H54 (cell line): ENCODE measurements around the gene GABRD.

ENCODE experiments used
- DNase-seq: peaks from one replicate; pipeline ENCODE4 v3.0.0; 2011; ENCODE audit warnings: low spot score, mixed read lengths; ENCODE audit not compliant: insufficient read length
- FAIRE-seq: peaks from 3 replicates; lab custom pipeline; 2011; peaks lifted over from hg19 to GRCh38; lab: Jason Lieb, UNC
- POLR2A ChIP-seq: IDR thresholded peaks from 2 replicates; pipeline ENCODE4 v1.6.1; 2011; ENCODE audit warnings: low read depth, mild to moderate bottlenecking, low read length

GABRD gene

GRCh38 chr1:2070800-2071530, 51.8 kb downstream of the GABRD start:
- FAIRE-seq (no peak), DNase-seq (no peak)
- no peak for TF ChIP-seq POLR2A

DNA sequence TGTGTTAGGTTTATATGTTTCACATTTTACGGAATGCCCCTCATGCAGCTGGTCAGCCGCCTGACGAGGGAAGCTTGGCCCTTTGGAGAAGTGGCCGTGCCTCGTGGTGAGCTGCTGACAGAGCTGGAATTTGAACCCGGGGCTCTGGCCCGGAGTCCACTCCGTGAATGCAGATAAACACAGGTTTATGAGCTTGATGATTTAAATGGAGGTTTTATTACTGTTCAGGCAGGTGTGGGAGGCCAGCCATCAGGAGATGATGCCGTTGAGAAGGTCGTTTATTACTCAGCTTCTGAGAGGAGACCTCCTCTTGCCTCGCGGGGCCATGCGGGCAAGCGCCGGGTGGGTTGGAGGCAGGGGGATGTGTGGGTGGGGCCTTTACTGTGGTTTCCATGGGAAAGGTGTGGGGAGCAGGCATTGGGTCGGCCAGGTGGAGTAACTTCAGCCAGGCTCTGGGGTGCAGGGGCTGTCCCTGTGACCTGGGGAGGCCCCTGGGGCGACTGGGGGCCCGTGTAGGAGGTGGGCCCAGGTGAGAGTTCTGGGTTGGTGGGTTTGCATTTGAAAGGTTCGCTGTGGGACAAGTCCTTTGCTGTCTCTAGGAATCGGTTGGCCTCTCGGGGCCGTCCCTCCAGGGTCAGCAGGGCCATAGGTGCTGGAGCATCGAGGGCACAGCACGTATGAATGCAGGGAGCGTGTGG, 53.1 kb downstream of the GABRD start:
- TF ChIP-seq POLR2A, result no peak
- DNase-seq (no peak), FAIRE-seq (no peak)

DNA sequence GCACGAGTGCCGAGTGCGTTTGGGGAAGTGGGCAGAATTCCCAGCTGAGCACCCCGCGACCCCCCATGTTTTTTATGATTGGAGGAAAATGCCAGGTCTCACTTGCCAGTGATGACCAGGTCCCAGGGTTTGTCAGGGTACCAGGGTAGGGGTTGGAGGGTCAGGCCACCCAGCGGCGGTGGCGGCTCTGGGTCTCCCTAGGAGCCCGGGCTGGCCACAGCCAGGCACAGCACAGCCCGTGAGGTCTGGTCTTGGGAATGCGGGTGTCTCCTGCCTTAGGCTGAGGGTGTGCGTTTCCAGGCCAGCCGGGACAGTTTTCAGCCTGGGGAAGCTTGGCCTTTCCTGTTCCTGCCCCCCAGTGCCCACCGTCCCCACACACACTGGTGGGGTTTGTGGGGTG, 53.7 kb downstream of the GABRD start:
- TF ChIP-seq POLR2A, result no peak
- no peak for FAIRE-seq

DNA sequence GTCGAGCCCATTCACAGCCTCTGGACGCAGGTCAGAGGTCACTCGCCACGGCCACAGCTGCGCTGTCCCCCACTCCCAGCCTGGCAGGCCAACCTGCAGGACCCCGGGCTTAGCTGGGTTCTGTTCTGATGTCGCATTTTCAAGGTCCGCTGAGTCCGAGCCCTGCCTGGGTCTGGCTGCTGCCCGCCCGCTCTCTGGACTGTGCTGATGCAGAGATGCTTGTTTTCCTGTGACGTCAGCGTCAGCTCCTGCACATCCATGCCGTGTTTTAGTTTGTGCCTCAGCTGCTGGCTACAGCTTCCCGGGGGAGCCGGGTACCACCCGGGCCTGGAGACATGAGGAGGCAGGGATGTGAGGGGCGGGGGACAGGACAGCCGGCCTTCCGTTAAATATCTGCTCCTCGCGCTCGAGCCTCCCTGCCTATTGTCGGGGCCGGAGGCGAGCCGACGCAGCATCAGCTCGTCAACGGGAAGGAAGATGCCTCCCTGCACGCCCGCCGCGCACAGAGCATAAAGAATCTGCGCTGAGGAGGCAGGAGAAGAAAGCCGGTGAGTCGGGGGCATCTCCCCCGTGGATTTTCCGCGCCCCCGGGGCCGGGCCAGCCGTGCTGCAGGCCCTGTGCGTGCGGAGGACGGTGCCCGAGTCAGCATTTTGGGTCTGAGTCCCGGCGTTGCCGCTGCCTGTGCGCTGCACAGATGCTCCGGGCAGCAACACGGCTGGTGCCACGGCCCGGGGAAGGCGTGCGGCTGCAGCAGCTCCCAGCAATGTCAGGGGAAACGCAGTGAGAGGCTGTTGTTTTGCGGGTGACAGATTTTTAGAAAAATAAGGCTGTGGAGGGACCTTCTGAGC, 54.5 kb downstream of the GABRD start:
- no peak for TF ChIP-seq POLR2A
- FAIRE-seq (no peak), DNase-seq (no peak)

More for the DNA sequence above, 53.7 kb downstream of the GABRD start:
- DNase-seq, result no peak

GRCh38 chr1:2074396-2074795, 55.3 kb downstream of the GABRD start:
- no peak for TF ChIP-seq POLR2A
- DNase-seq (no peak), FAIRE-seq (no peak)

DNA sequence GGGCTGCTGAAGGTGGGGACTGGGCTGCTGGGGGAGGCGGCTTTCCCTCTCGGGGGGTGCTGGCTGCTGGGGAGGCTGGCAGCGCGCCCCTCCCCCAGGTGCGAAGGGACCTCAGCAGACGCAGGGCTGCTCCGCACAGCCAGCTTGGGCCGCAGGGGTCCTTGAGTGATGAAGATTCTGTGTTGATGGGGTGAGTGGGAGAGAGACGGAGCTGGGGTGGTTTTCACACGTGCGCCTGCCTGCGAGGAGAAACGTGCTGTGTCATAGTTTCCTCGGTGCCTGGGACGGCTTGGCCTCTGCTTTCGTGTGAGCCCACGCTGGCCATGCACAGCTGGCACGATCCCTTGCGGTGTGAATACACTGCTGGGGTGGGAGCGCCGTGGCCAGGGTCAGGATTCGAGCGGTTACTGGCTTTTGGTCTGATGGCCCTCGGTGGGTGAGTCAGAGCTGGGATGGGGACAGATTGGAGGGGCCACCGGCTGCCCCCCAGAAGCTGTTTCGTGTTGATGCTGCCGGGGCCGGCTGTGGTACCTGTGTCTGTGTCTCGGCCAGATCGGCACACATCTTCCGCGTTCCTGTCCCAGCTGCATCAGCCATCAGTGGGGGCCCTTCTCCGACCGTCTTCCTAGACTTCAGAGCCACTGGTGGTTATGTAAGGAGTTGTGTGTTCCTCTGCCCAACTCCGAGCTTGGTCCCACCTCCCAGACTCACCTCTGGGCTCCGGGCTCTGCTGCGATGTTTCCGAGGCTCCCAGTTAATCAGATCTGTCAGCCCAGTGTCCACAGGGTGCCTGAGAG, 56.0 kb downstream of the GABRD start:
- FAIRE-seq (no peak), DNase-seq (no peak)
- TF ChIP-seq POLR2A, result no peak

- no peak for DNase-seq
- FAIRE-seq, result no peak
These were observed 57.7 kb downstream of the GABRD start for GRCh38 chr1:2076826-2077225.

GRCh38 chr1:2078170-2078569, 59.0 kb downstream of the GABRD start:
- DNase-seq (no peak), FAIRE-seq (no peak)
- no peak for TF ChIP-seq POLR2A

More at GRCh38 chr1:2076826-2077225, 57.7 kb downstream of the GABRD start:
- TF ChIP-seq POLR2A, result no peak

- no peak for TF ChIP-seq POLR2A
- DNase-seq, result no peak
- no peak for FAIRE-seq
These were observed 60.4 kb downstream of the GABRD start for GRCh38 chr1:2079396-2080085.

DNA sequence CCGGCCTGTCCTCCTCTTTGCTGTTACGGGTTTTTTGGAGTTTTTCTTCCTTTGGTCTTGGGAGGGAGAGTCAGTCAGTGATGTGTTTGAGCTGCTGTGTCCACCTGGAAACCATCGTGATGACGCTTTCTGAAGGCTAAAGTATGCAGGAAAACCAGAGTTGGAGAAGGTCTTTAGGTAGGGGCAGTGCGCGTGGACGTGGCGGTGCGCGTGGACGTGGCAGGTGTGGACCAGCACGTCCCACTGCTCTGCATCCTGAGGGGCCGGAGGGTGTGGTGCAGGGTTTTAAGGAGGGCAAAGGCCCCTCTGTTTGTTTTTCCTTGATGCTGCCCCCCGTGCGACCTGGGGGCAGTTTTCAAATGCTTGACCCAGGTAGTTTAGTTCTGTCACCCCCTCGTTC, 61.0 kb downstream of the GABRD start:
- DNase-seq, result no peak
- no peak for TF ChIP-seq POLR2A

More for the DNA sequence above, 61.0 kb downstream of the GABRD start:
- FAIRE-seq, result no peak
